Osteocyte (in vitro differentiated cells): ENCODE results near the gene PSMB8. TPM values are rescaled to one million over a fixed set of nuclear protein-coding genes. Genes with fewer than 3 reads are reported as not detected.
A peak's percentile ranks its signal among the peaks of the same experiment; 100 is the strongest.
"Not testable (repeated sequence)": the region's sequence is repeated elsewhere in the genome, so short reads cannot be mapped to it uniquely, and the experiment has no call there.

Experiments used
- DNase-seq: peaks from one replicate; pipeline ENCODE4 v3.0.0; 2021; ENCODE audit warnings: mixed read lengths; ENCODE audit not compliant: unreplicated experiment; ENCODE audit errors: extremely low spot score
- H3K27ac Mint-ChIP-seq: one replicate; pipeline ENCODE4 v1.8.0; 2021; ENCODE audit warnings: mild to moderate bottlenecking, mixed read lengths; ENCODE audit not compliant: unreplicated experiment
- H3K27me3 Mint-ChIP-seq: one replicate; pipeline ENCODE4 v1.8.0; 2021; ENCODE audit warnings: mixed read lengths; ENCODE audit not compliant: unreplicated experiment
- H3K36me3 Mint-ChIP-seq: one replicate; pipeline ENCODE4 v1.8.0; 2021; ENCODE audit warnings: mixed read lengths; ENCODE audit not compliant: unreplicated experiment
- H3K4me1 Mint-ChIP-seq: one replicate; pipeline ENCODE4 v1.8.0; 2021; ENCODE audit warnings: mixed read lengths; ENCODE audit not compliant: unreplicated experiment
- H3K4me3 Mint-ChIP-seq: one replicate; pipeline ENCODE4 v1.8.0; 2021; ENCODE audit warnings: mild to moderate bottlenecking, moderate library complexity, mixed read lengths; ENCODE audit not compliant: unreplicated experiment
- H3K9me3 Mint-ChIP-seq: one replicate; pipeline ENCODE4 v1.8.0; 2021; ENCODE audit warnings: mixed read lengths; ENCODE audit not compliant: unreplicated experiment
- total RNA-seq: library from RNA; stranded (reverse); gene quantifications from 2 replicates; pipeline ENCODE4 v1.2.1, GENCODE V29; 2021
- TF ChIP-seq, protein P1 (sequence below): fragments of 200-600 bp; sonication (generic); IDR thresholded peaks from 2 replicates; pipeline ENCODE4 v1.5.0; 2021; ENCODE audit warnings: antibody characterized with exemption, mild to moderate bottlenecking, moderate library complexity

Gene PSMB8
- total RNA-seq, 1 donor from 2014 or later: 66.1 TPM

DNA sequence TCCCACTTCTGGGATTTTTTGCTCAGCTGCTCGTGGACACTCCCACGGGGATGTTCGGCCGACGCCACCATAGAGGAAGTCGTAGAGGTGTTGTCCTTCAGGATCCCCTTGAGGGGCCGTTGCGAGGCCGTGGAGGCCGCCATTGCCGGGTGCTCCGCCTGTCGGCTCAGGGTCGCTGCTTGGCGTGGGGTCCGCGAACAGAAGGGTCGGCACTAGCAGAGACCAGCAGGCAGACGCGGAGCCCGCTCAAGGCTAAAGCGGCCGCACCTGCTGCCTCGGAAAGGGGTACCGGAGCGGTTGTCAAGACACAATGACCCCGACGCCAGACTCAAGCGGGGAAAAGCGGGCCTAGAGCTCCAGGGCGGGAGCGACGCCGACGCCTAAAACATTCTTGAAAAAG, 35.8 kb upstream of the PSMB8 start:
- Mint-ChIP-seq H3K4me3 (no peak overlapping the region), H3K4me1 (peaks cover 5% of the 10 kb centered on the region), H3K27ac (no peak overlapping the region), H3K36me3 (no peaks in the 10 kb centered on the region), H3K27me3 (peaks cover 71% of the 10 kb centered on the region), H3K9me3 (no peaks in the 10 kb centered on the region)
- DNase-seq: no peak
- TF ChIP-seq, protein P1, sequence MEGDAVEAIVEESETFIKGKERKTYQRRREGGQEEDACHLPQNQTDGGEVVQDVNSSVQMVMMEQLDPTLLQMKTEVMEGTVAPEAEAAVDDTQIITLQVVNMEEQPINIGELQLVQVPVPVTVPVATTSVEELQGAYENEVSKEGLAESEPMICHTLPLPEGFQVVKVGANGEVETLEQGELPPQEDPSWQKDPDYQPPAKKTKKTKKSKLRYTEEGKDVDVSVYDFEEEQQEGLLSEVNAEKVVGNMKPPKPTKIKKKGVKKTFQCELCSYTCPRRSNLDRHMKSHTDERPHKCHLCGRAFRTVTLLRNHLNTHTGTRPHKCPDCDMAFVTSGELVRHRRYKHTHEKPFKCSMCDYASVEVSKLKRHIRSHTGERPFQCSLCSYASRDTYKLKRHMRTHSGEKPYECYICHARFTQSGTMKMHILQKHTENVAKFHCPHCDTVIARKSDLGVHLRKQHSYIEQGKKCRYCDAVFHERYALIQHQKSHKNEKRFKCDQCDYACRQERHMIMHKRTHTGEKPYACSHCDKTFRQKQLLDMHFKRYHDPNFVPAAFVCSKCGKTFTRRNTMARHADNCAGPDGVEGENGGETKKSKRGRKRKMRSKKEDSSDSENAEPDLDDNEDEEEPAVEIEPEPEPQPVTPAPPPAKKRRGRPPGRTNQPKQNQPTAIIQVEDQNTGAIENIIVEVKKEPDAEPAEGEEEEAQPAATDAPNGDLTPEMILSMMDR: no peak

- no peaks in the 10 kb centered on the region for H3K4me1 Mint-ChIP-seq
- peaks cover 79% of the 10 kb centered on the region for H3K27me3 Mint-ChIP-seq
- no peak overlapping the region for H3K4me3 Mint-ChIP-seq
- H3K9me3 Mint-ChIP-seq: peaks cover 7% of the 10 kb centered on the region
- no peaks in the 10 kb centered on the region for H3K36me3 Mint-ChIP-seq
- no peak for DNase-seq
- no peak overlapping the region for H3K27ac Mint-ChIP-seq
- TF ChIP-seq, protein P1: no peak
These were observed 32.8 kb upstream of the PSMB8 start for GRCh38 chr6:32876603-32877002.

GRCh38 chr6:32873947-32874346, 30.1 kb upstream of the PSMB8 start:
- H3K36me3 Mint-ChIP-seq, H3K9me3 Mint-ChIP-seq, H3K4me3 Mint-ChIP-seq, DNase-seq, H3K4me1 Mint-ChIP-seq, H3K27ac Mint-ChIP-seq: not testable (repeated sequence)
- peaks cover 84% of the 10 kb centered on the region for H3K27me3 Mint-ChIP-seq

- H3K36me3 Mint-ChIP-seq: no peaks in the 10 kb centered on the region
- no peak overlapping the region for H3K4me3 Mint-ChIP-seq
- no peak for DNase-seq
- no peak overlapping the region for H3K27ac Mint-ChIP-seq
- H3K27me3 Mint-ChIP-seq: peaks cover 75% of the 10 kb centered on the region
- TF ChIP-seq, protein P1: peak; percentile 94
- H3K9me3 Mint-ChIP-seq: peaks cover 7% of the 10 kb centered on the region
- H3K4me1 Mint-ChIP-seq: no peaks in the 10 kb centered on the region
These were observed 24.5 kb upstream of the PSMB8 start for GRCh38 chr6:32868257-32868788.

- Mint-ChIP-seq H3K27ac (no peak overlapping the region), H3K4me3 (no peak overlapping the region), H3K9me3 (peaks cover 5% of the 10 kb centered on the region), H3K36me3 (no peaks in the 10 kb centered on the region), H3K4me1 (no peaks in the 10 kb centered on the region), H3K27me3 (peaks cover 71% of the 10 kb centered on the region)
- TF ChIP-seq, protein P1: no peak
- no peak for DNase-seq
These were observed 23.9 kb upstream of the PSMB8 start for GRCh38 chr6:32867554-32868256.
